Stimulated activated CD4-positive, alpha-beta T cell treated with anti-CD3 and anti-CD28 coated beads, TNF-alpha, amount 100 ng/mL, for 4 hours (primary cell): Measurements from ENCODE around the gene NINL.
"Not testable (repeated sequence)": the region's sequence is repeated elsewhere in the genome, so short reads cannot be mapped to it uniquely, and the experiment has no call there.

Experiments
- DNase-seq, 3 experiments: peaks; one replicate each; pipeline ENCODE4 v3.0.0-alpha.2; 2020; ENCODE audit warnings: low read depth in 3 of 3

Gene NINL

GRCh38 chr20:25552977-25553376 is 32.4 kb downstream of the NINL start:
- no peak for DNase-seq

- DNase-seq, result no peak
Measured at GRCh38 chr20:25551413-25552215, 33.7 kb downstream of the NINL start.

GRCh38 chr20:25550645-25551337 is 34.5 kb downstream of the NINL start:
- DNase-seq, result not testable (repeated sequence)

GRCh38 chr20:25549843-25550477 is 35.4 kb downstream of the NINL start:
- no peak for DNase-seq

- DNase-seq, result no peak
Measured at GRCh38 chr20:25549172-25549773, 36.1 kb downstream of the NINL start.

GRCh38 chr20:25548613-25549086 is 36.7 kb downstream of the NINL start:
- no peak for DNase-seq

- no peak for DNase-seq
Measured at GRCh38 chr20:25547999-25548398, 37.3 kb downstream of the NINL start.

GRCh38 chr20:25547063-25547462 is 38.3 kb downstream of the NINL start:
- no peak for DNase-seq

- DNase-seq, result no peak
Measured at GRCh38 chr20:25546048-25546447, 39.3 kb downstream of the NINL start.

GRCh38 chr20:25545171-25545570 is 40.2 kb downstream of the NINL start:
- DNase-seq, result no peak

GRCh38 chr20:25544734-25545133 is 40.6 kb downstream of the NINL start:
- no peak for DNase-seq

GRCh38 chr20:25544311-25544710 is 41.0 kb downstream of the NINL start:
- DNase-seq, result no peak

GRCh38 chr20:25543068-25543467 is 42.3 kb downstream of the NINL start:
- DNase-seq, result no peak

GRCh38 chr20:25541676-25542075 is 43.7 kb downstream of the NINL start:
- DNase-seq, result no peak

GRCh38 chr20:25539742-25540672 is 45.3 kb downstream of the NINL start:
- DNase-seq, result no peak

- no peak for DNase-seq
Measured at GRCh38 chr20:25538838-25539665, 46.3 kb downstream of the NINL start.

GRCh38 chr20:25537890-25538289 is 47.4 kb downstream of the NINL start:
- no peak for DNase-seq

- DNase-seq, result no peak
Measured at GRCh38 chr20:25535762-25536161, 49.6 kb downstream of the NINL start.

- no peak for DNase-seq
Measured at GRCh38 chr20:25534845-25535244, 50.5 kb downstream of the NINL start.
